A549 treated with RU486 at 1 μM for 4 hours (cell line): ENCODE data around the gene LAG3. TPM values are rescaled to one million over a fixed set of nuclear protein-coding genes. Genes with fewer than 3 reads are reported as not detected.

Experiments used
- total RNA-seq: library from RNA; stranded (reverse); fragments of 200-300 nt; extraction: Qiagen RNA extraction; gene quantifications from 5 replicates; pipeline ENCODE4 v1.2.3, GENCODE V29; 2022; ENCODE audit warnings: low read depth

The LAG3 gene
- 0.69 to 1.6 TPM (median 1.3 TPM) in 5 replicates for total RNA-seq

GRCh38 chr12:6772331-6772695, at the start of gene LAG3:
Gene LAG3, plus strand, starts transcription at chr12:6772520. Its CDS starts 333 bp downstream, at chr12:6772853.

GRCh38 chr12:6723607-6724408, 48.5 kb upstream of the LAG3 start, which contains the start of gene COPS7A:
Gene COPS7A, plus strand, starts transcription at chr12:6724046. Its CDS starts 611 bp downstream, at chr12:6724657.

DNA sequence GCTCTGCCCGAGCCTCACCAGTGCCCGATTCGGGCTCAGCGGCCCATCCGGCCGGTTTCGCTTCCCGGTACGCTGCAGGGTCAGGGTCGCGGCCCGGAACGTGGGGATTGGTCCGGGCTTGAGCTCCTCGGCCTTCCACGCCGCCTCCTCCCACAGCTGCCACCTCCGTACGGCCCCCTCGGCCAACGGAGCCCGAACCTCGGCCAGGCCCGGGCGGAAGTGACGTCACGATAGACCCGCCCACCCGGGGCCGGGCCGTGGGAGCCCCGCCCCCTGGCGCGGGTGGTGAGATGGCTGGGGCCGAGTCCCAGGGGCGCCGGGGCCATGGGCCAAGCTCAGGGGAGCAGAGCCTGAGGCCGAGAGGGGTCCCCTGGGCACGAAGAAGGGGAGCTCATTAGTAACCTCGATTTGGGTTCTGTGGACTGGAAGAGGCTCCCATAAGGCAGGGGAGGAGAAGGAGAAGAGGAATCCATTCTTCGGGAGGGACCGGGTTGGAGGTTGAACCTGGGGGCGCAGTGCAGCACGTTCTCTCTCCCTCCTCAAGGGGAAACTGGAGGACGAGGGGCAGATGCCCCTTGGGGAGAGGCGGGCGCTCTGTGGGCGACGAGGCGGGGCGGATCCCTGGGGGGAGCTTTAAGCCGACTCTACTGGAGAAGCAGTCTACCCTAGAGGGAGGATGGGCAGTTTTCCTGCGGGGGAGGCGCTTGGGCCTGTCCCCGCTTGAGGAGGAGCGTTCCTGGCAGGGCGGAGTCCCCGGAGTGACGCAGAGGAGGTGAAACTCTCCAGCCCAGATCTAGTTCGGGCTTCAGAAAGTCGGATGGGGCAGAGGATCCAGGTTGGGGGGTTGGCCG, 19.2 kb upstream of the LAG3 start, which contains the start of gene MLF2:
MLF2 (minus strand) TSS at position 221 of the 851 bp plus-strand sequence. CDS start 807 bp downstream, outside the sequence.

GRCh38 chr12:6765634-6766581, 6.4 kb upstream of the LAG3 start, which contains the start of gene PTMS:
Gene PTMS, plus strand, starts transcription at chr12:6766363. Its CDS starts 343 bp downstream, at chr12:6766706.

DNA sequence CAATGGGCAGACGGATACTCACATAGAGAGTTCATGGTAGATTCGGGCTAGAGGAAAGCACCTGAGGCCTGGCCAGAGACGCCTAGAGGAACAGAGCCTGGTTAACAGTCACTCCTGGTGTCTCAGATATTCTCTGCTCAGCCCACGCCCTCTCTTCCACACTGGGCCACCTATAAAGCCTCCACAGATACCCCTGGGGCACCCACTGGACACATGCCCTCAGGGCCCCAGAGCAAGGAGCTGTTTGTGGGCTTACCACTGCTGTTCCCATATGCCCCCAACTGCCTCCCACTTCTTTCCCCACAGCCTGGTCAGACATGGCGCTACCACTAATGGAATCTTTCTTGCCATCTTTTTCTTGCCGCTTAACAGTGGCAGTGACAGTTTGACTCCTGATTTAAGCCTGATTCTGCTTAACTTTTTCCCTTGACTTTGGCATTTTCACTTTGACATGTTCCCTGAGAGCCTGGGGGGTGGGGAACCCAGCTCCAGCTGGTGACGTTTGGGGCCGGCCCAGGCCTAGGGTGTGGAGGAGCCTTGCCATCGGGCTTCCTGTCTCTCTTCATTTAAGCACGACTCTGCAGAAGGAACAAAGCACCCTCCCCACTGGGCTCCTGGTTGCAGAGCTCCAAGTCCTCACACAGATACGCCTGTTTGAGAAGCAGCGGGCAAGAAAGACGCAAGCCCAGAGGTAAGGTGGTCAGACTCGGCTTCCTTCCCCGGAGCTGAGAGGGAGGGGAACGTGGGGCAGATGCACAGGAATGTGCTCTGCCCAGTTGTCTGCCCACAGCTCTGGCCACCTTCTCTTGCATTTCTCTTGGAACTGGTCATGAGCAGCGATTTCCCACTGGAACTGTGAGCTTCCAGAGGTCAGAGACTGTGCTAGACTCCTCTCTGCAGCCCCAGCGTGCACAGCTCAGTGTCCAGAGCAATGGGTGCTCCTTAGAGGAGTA, 16.9 kb downstream of the LAG3 start, which contains the start of gene CD4:
CD4 (plus strand) TSS at position 557 of the 953 bp plus-strand sequence. CDS start 10,611 bp downstream, outside the sequence.

DNA sequence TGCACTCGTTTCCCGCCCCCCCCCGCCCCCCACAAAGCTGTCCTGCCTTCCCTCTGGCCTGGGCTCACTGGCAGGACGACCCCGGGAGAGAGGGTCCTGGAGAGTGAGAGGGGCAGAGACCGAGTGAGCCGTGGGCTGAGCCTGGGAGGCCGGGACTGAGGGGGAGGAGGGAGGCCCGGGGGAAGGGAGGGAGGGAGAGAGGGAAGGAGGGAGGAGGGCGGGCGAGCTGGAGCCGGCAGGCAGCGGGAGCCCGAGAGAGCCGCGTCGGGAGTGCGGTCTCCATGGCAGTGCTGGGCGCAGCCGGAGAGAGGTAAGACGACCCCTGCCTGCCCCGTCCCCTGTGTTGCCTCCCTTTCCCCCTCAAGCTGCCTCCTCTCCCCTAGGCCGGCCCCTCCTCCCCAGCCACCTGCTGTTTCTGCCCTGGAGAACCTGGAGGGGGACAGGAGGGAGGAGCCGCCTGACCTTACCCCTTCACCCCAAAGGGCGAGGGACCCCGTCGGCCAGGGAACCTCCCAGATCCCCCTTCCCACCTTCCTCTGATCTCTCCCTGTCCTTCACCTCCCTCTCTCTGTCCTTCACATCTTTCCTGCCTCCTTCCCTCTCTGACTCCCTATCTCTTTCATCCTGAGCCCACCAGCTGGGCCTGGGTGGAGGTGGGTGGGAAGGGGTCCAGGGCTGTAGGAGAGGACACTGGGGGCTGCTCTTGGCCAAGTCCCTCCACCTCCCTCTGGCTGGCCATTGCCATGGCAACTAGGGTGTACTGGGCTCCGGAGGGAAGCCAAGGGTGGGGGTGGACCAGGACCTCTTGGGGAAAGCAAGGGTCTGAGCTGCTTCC, 49.5 kb downstream of the LAG3 start, which contains the start of gene GPR162:
GPR162 (plus strand) TSS at position 231 of the 835 bp plus-strand sequence. CDS start 2,078 bp downstream, outside the sequence.

Other genes with a start within 250 kb of the LAG3 start
- gene GAPDH, start 238.0 kb upstream of the LAG3 start, total RNA-seq = 6,637 to 8,953 TPM (median 8,845 TPM) in 5 replicates
- gene IFFO1, start 216.5 kb upstream of the LAG3 start, total RNA-seq = 2.0 to 3.2 TPM (median 2.2 TPM) in 5 replicates
- 104 to 116 TPM (median 106 TPM) in 5 replicates for gene NOP2, start 204.2 kb upstream of the LAG3 start, total RNA-seq
- 63.6 to 81.6 TPM (median 70.1 TPM) in 5 replicates for gene CHD4, start 165.1 kb upstream of the LAG3 start, total RNA-seq
- 0.30 to 0.91 TPM (median 0.50 TPM) in 5 replicates for gene LPAR5, start 136.6 kb upstream of the LAG3 start, total RNA-seq
- 0.21 to 0.39 TPM (median 0.30 TPM) in 4 of 5 replicates, not detected in the other for gene ACRBP, start 125.1 kb upstream of the LAG3 start, total RNA-seq
- 13.4 to 17.6 TPM (median 16.0 TPM) in 5 replicates for gene ING4, start 109.4 kb upstream of the LAG3 start, total RNA-seq
- 52.6 to 62.9 TPM (median 62.6 TPM) in 5 replicates for gene ZNF384, start 83.1 kb upstream of the LAG3 start, total RNA-seq
- 0.51 to 1.1 TPM (median 0.81 TPM) in 5 replicates for gene PIANP, start 71.7 kb upstream of the LAG3 start, total RNA-seq
- gene COPS7A, start 48.5 kb upstream of the LAG3 start, total RNA-seq = 45.2 to 57.8 TPM (median 55.4 TPM) in 5 replicates
- gene MLF2, start 19.4 kb upstream of the LAG3 start, total RNA-seq = 260 to 330 TPM (median 311 TPM) in 5 replicates
- gene PTMS, start 6.2 kb upstream of the LAG3 start, total RNA-seq = 655 to 1,143 TPM (median 965 TPM) in 5 replicates
- gene CD4, start 17.0 kb downstream of the LAG3 start, total RNA-seq = not detected in 5 replicates
- 0.22 to 1.1 TPM (median 0.49 TPM) in 5 replicates for gene GPR162, start 49.3 kb downstream of the LAG3 start, total RNA-seq
- gene P3H3, start 55.9 kb downstream of the LAG3 start, total RNA-seq = 20.6 to 31.4 TPM (median 26.1 TPM) in 5 replicates
- 1.0 to 3.0 TPM (median 1.9 TPM) in 5 replicates for gene GNB3, start 68.4 kb downstream of the LAG3 start, total RNA-seq
- gene CDCA3, start 78.8 kb downstream of the LAG3 start, total RNA-seq = 77.3 to 87.9 TPM (median 81.9 TPM) in 5 replicates
- gene USP5, start 79.6 kb downstream of the LAG3 start, total RNA-seq = 74.4 to 95.2 TPM (median 79.1 TPM) in 5 replicates
- gene TPI1, start 95.0 kb downstream of the LAG3 start, total RNA-seq = 1,427 to 1,634 TPM (median 1,600 TPM) in 5 replicates
- gene SPSB2, start 100.8 kb downstream of the LAG3 start, total RNA-seq = 15.4 to 25.5 TPM (median 22.8 TPM) in 5 replicates
- 16.6 to 19.4 TPM (median 18.2 TPM) in 5 replicates for gene LRRC23, start 132.3 kb downstream of the LAG3 start, total RNA-seq
- gene ENO2, start 142.1 kb downstream of the LAG3 start, total RNA-seq = 36.1 to 43.9 TPM (median 38.6 TPM) in 5 replicates
- 46.3 to 79.4 TPM (median 70.1 TPM) in 5 replicates for gene ATN1, start 155.4 kb downstream of the LAG3 start, total RNA-seq
- gene RNU7-1, start 171.3 kb downstream of the LAG3 start, total RNA-seq = not detected in 5 replicates
- gene C12orf57, start 171.5 kb downstream of the LAG3 start, total RNA-seq = 259 to 304 TPM (median 287 TPM) in 5 replicates
- 9.5 to 14.0 TPM (median 11.9 TPM) in 5 replicates for gene PTPN6, start 178.8 kb downstream of the LAG3 start, total RNA-seq
- gene PHB2, start 198.1 kb downstream of the LAG3 start, total RNA-seq = 303 to 358 TPM (median 334 TPM) in 5 replicates
- gene EMG1, start 198.4 kb downstream of the LAG3 start, total RNA-seq = 61.3 to 85.1 TPM (median 67.4 TPM) in 5 replicates
- 33.9 to 38.3 TPM (median 36.4 TPM) in 5 replicates for gene LPCAT3, start 246.0 kb downstream of the LAG3 start, total RNA-seq